COLO668 (cell line): ENCODE measurements around the gene DZIP3.
A peak's percentile ranks its signal among the peaks of the same experiment; 100 is the strongest.
"Not testable (repeated sequence)": the region's sequence is repeated elsewhere in the genome, so short reads cannot be mapped to it uniquely, and the experiment has no call there.

ENCODE experiments used
- DNase-seq: peaks from one replicate; lab custom pipeline; 2025; ENCODE audit not compliant: unreplicated experiment; lab: John Stamatoyannopoulos, UW

DZIP3 gene

DNA sequence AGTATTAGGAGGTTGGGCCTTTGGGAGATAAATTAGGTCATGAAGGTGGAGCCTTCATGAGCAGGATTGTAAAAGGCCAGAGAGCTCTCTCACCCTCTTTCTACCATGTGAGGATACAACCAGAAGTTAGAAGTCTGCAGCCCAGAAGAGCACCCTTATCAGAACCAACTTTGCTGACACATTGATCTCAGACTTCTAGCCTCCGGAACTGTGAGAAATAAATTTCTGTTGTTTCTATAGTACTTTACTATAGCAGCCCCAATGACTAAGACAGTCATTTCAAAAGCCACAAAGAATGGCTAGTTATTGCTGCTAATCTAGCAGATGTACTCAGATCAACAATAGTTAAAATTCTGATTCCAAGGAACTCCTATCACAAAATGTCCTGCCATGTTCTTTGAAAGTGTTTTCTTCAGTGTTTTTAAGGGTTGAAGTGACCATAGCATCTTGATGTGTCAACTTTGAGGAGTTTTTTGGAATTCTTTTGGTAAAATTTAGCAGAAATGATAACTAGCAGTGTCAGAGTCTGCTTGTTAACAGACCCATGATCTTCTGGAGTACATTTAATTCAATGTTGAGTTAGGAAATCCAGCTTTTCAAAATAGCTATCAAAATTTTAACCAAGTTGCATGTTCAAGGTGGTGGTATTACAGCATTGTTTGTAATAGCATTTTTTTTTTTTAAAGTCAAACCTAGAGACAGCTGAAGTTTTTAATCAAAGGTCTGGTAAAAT lies 10.3 kb downstream of the DZIP3 start:
- DNase-seq: no peak

DNA sequence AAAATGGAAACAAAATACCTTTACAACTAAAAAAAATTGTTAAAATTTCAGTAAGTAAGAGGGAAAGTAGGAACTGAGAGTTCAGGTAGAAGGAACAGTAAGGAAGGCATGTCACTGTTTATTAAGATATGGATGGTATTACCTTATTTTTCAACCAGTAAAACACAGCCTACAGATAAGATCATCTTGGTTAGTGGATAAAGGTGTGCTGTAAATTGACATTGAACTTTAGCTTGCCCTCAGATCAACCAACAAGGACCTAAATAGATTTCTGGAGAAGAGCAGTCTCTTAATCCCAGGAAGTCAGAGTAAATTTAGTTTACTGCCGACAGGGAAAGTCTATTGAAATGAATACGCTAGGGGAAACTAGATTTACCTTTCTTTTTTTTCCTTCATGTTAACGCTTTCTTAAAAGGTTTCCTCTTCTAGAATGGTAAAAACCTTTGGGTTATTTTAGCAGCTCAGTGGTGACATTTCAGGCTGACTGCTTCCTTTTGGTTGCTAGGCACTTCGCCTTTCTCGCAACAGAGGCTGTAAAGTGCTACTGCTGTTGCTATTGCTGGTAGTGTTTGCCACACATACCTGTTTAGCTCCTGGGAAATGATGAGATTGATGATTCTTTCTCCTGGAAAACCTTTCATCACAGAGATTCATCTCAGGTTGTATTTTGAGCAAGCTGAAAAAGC lies 12.9 kb downstream of the DZIP3 start:
- DNase-seq: no peak

DNA sequence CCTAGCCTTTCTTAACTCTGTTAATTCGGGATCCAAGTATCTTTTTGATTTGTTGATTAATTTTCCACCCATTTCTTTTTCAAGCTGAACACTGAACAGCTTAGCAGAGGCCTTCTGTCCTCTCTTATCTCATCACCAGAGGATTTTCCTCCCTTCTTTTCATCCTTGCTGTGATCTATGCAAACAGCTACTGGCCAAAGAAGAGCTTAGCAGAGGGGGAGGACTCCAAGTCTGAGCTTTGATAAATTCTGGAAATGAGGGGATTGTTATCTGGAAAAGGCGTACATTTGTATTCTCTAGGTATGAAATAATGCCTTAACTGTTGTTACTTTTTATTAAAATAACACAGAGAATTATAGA lies 13.4 kb downstream of the DZIP3 start:
- DNase-seq: no peak

DNA sequence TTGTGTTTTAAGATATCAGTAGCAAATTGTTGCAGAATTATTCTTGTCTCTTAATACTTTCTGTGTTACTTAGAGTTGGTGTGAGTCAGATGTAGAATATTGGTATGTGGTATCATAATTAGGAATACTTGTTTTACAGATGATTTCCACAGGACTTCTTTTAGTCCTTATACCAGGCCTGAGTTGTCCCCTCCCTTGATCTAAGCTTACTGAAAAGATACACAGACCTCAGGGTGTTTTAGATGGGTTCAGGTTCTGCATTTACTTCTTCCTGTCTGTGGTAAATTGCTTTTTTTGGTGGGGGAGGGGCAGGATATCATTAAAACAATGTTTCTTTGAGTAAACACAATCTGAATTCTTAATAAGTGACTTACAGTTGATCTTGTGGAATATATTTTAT lies 14.2 kb downstream of the DZIP3 start:
- no peak for DNase-seq

DNA sequence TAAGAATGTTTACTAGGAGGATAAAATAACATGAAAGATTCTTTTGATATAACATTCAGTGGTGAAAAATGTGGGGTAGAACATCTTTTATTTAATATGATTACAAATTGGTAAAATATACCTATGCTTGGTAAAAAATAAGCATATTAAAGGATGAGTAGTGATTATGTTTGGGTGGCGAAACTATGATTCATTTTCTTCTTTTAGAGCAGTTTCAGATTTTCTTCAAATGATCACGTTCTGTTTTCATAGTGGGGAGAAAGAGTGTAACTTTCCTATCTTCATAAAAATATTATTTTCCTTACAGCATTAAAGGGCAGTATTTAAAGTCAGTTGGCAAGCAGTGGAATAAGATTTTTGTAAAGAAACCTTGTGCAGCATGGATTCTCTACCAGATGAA lies 15.5 kb downstream of the DZIP3 start:
- DNase-seq: no peak

DNA sequence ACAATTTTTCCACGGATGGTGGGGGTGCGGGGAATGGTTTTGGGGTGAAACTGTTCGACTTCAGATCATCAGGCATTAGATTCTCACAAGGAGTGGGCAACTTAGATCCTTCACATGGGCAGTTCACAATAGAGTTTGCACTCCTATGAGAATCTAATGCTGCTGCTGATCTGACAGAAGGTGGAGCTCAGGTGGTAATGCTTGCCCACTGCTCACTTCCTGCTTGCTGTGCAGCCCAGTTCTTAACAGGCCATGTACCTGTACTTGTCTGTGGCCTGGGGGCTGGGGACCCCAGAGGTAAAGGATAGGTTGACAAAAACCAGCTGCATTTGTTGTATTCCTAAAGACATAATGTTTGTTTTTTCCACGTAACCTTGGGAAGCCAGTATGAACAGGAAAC lies 16.0 kb downstream of the DZIP3 start:
- no peak for DNase-seq

DNA sequence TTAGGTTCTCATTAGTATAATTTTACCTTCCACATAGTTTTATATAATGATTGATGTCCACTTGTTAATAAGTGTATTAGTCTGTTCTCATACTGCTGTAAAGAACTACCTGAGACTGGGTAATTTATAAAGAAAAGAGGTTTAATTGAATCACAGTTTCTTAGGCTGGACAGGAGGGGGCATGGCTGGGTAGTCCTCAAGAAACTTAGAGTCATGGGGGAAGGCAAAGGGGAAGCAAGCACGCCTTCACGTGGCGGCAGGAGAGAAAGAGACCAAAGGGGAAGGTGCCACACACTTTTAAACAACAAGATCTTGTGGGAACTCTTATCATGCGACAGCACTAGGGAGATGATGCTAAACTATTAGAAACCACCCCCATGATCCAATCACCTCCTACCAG lies 19.2 kb downstream of the DZIP3 start:
- no peak for DNase-seq

DNA sequence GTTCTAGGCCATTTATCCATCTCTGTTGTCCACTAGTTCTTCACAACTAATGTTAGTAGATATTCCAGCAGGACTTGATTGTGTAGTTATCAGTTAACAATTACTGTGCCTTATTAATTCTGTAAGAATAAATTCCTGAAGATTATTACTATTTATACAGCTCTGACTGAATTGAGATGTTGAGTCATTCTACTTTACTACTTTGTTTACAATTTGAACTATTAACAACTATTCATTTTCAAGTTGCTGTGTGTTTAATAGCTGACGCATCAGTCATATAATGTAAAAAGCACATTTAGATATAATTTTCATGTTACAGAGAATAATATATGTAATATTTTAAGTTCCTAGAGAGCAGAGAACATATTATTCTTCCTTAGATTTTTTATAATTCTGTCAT lies 21.1 kb downstream of the DZIP3 start:
- no peak for DNase-seq

DNA sequence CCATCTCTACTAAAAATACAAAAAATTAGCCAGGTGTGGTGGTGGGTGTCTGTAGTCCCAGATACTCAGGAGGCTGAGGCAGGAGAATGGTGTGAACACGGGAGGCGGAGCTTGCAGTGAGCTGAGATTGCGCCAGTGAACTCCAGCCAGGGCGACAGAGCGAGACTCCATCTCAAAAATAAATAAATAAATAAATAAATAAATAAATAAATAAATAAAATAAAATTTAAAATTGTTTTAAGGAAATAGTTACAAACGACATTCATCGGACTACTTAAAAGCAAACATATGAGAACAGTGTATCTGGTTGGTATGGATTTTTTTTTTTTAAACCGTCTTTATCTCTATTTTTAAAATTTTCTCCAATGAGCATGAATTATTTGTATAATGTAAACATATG lies 26.6 kb downstream of the DZIP3 start:
- not testable (repeated sequence) for DNase-seq

DNA sequence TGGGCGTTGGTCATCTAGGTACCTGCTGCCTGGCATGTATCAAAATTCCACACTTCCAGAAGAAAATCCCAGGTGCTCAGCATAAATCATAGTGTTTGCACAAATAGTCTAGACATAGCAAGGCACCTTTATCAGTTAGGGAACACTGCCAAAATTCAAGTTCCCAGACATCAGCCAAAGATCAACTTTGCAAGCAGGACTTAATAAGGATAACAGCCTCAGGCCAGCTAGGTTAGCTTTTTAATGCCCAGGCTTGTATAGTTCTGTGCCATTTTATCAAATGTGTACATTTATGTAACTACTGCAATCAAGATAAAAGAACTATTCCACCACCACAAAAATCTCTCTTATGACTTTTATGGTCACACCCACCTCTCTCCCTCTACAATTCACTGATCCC lies 30.7 kb downstream of the DZIP3 start:
- DNase-seq: no peak

DNA sequence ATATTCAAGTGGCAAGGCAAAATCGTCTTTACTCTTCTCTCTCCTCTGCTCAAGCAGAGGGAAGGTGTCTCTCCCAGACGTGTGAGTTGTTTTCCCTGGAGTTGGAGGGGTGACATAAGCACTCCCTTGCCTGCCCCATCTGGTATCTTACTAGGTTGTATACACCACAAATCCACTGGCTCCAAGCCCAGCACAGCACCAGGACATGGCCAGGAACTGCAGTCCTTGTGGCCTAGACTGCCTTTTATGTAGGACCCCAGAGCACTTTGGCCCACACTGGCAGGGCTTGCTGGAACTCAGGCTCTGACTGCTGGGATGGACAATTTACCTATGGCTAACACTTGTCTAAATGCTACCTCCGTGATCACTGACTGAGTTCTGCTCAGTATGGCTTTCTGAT lies 34.0 kb downstream of the DZIP3 start:
- DNase-seq: no peak

DNA sequence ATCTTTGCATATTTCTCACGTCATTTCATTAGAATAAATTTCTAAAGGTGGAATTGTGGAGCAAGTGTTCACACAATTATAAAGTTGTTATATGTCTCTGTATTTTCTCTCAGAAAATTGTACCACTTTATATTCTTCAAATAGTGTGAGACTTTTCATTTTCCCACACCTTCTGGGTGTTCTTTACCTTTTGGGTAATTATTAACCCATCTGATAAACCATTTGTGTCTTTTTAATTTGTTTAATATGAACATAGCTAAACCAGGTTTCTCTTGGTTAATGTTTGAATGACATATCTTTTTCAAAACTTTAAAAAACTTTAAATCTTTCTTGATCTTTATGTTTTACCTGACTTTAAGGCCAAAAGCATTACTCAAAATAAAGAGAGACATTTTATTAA lies 40.5 kb downstream of the DZIP3 start:
- DNase-seq: no peak

DNA sequence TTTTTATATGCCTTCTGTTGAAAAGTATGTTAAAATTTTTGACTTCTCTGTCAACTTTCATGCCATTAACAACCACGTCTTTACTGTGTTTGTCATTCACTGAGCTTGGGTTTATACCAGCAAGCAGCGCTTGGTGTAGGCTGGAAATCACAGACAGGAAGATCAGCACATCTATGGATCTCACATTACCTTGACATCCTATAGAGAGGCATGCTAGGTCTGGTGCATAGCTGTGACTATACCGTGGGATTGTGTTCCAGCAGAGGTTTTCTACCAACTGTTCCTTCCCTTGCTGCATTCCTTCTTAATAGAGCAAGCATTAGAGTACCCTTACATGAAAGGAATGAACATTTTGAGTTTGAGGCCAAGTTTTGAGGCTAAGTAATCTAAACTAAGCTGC lies 53.0 kb downstream of the DZIP3 start:
- DNase-seq: no peak

DNA sequence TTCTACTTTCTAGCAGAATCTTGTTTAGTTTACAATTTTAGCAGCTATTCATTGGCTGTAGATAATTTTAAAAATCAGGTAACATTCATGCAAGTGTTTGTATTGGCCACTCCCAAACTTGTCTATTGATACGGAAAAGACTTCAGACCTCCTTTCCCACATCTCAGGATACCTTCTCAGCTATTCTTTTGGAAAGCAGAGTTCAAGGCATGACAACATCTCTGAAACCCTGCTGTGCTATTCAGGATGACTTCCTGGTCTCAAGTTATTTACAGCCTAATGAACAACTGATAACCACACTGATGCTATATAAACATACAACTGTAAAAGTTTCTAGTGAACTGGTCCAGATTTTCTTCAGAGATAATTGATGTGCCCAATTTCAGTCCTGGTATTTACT lies 55.8 kb downstream of the DZIP3 start:
- DNase-seq: no peak

DNA sequence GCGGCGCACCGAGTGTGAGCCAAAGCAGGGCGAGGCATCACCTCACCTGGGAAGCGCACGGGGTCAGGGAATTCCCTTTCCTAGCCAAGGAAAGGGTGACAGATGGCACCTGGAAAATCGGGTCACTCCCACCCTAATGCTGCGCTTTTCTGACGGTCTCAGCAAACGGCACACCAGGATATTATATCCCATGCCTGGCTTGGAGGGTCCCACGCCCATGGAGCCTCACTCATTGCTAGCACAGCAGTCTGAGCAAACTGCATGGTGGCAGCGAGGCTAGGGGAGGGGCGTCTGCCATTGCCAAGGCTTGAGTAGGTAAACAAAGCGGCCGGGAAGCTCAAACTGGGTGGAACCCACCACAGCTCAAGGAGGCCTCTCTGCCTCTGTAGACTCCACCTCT lies 66.1 kb downstream of the DZIP3 start:
- DNase-seq: not testable (repeated sequence)

DNA sequence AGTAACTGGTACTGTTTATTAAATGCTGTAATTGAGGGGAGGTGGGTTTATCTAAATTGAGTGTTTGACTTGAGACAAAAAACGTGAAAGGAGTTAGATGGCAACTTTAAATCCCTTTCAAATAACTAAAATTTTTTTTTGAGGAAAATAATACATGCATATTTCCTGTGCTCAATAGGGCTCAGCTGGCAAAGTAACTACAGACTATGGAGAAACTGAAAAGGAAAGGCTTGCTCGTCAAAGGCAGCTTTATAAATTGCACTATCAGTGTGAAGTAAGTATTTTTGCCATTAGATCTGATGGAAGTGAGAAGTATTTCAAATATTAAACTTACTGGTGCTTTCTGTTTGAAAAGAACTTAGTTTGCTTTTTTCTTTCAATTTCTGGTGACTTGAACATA lies 72.2 kb downstream of the DZIP3 start:
- no peak for DNase-seq

DNA sequence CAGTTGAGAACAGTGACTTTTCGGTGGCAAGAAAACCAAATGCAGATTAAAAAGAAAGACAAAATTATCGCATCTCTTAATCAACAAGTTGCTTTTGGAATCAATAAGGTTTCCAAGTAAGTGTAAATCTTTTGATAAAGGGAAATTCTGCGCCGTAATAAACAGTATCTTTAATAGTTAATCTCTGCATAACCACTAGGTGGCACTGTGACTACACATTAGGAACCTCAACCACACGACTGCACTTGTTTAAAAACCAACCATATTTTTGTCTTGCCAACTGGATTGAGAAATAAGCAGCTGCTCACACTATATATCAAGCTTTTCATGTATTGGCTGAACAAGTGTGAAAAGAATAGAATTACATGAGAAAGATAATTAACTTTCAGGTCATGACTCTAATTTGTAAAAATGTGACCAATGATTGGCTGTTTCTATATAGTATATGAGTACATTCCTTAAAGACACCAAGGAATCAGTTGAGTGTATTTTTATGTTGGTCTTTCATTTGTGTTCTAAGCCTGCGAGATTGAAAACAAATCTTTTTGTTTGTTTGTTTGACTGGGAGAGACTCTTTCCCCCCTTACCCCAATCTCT lies 72.7 kb downstream of the DZIP3 start:
- peak; percentile 13 for DNase-seq

DNA sequence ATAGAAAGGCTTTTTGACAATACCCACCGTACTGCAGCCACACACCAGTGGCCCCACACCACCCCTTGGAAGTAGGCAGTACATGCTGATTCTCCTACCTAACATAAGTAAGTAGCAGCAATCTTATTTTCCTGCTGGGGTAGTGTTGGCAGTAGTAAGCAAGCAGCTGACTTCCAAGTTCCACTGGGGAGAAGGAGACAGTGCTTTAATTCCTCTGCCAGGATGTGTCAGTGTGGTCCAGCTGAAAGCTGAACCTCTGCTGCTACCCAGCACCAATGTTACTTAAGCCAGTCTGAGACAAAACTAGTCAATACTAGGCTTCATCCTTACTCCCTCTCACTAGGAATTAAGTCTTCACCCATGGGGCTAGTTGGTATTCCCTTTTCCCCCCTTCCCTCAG lies 74.7 kb downstream of the DZIP3 start:
- no peak for DNase-seq

DNA sequence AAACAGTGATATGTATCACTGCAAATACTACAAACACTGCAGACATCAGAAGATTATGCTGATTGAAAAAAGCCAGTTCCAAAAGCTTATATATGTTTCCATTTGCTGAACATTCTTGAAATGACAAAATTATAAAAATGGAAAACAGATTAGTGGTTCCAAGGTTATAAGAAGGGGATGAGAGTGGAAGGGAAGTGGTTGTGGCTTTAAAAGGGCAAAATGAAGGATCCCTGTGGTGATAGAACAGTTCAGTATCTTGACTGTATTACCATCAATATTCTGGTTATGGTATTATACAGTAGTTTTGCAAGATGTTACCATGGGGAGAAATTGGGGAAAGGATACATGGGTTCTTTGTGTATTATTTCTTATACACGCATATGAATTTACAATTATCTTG lies 77.8 kb downstream of the DZIP3 start:
- DNase-seq: no peak

DNA sequence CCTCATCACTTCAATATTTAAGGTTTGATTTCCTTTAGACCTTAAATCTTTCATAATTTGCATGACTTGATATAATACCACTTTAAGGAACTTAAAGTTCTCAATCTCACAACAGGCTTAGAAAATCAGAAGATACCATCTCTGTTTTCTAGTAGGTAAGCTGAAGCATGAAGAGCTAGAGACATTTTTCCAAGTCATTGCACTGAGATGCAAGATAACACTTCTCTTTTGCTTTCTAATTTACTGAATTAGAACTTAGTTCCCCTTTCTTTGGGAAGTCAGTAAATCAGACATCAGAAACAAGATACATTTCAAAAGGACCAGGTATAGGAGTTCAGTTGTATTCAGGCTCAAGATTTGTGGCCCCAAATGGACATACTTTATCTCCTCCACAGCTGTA lies 79.7 kb downstream of the DZIP3 start:
- DNase-seq: no peak

DNA sequence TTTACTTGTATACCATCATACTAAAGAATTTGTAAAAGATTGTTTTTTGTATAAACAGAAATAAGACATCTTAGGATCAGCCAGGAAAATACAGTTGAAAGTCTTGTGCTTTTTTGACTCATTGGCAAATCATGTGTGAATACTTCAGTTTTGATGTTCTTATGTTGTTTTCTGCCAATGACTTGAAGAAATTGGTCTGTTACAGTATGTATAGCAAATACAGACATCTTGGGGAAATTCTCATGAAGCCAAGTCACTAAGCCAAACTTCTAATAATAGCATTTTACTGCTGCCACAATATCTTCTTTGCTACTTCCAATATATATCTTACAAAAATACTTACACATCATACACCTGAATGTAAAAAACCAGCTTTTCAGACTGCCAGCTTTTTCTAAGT lies 83.2 kb downstream of the DZIP3 start:
- no peak for DNase-seq

DNA sequence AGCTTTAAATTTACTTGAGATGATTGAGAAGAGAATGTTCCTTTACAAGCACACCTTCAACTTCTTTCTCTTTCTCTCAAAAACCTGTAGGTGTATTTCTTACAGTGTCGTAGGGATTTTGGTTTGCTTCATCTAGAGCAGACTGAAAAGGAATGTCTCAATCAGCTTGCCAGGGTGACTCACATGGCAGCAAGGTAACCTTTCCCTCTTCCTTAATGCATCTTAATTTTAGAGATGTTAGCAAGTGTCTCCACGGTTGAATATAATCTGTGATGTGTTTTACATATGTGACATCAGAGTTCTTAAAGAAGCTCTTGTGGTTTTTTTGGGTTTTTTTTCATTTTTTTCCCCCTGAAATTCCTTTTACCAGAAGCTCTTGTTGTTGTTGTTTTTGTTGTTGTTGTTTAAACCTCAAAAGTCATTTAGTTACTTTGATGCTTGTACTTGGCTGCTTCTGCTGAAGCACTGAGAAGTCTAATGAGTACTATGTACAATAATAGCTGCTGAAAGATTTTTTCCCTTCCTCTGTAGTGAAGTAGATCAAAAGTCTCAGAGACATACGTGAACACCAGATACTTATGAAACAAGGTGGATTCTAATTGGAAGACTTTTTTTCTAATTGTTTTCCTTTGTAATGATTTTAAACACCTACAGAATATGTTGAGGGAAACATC lies 84.6 kb downstream of the DZIP3 start:
- DNase-seq: no peak
